DOHH2 (cell line): ENCODE data around the gene OCA2.

Source experiments
- EZH2phosphoT487 ChIP-seq: fragments of 200-600 bp; sonication (generic); IDR thresholded peaks from 2 replicates; pipeline ENCODE4 v1.6.1; 2017; ENCODE audit warnings: borderline replicate concordance, mild to moderate bottlenecking, antibody characterized with exemption, low read length, moderate library complexity, mixed read lengths
- TF ChIP-seq, protein P1 (sequence below): fragments of 200-600 bp; sonication (generic); IDR thresholded peaks from one replicate; pipeline ENCODE4 v1.5.1; 2014; ENCODE audit warnings: antibody characterized with exemption, mild to moderate bottlenecking, low read depth, low read length; ENCODE audit not compliant: poor library complexity, severe bottlenecking

DNA sequence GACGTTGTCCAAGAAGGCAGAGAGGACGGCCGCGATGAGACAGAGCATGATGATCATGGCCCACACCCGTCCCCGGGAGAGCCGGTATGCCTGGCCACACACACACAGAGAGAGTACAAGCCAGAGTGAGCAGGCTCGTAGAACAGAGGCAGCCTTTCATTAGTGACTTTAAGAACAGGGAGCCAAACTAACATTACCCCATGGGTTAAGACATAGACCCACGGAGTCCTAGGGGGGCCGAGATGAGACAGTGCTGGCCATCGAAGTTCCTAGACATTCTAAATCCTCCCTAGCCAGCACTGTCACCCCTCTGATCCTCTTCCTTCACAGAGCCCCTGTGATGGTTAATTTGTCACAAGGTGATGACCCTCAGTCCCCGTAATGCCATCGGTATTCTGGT, 114.0 kb downstream of the OCA2 start:
- TF ChIP-seq, protein P1, sequence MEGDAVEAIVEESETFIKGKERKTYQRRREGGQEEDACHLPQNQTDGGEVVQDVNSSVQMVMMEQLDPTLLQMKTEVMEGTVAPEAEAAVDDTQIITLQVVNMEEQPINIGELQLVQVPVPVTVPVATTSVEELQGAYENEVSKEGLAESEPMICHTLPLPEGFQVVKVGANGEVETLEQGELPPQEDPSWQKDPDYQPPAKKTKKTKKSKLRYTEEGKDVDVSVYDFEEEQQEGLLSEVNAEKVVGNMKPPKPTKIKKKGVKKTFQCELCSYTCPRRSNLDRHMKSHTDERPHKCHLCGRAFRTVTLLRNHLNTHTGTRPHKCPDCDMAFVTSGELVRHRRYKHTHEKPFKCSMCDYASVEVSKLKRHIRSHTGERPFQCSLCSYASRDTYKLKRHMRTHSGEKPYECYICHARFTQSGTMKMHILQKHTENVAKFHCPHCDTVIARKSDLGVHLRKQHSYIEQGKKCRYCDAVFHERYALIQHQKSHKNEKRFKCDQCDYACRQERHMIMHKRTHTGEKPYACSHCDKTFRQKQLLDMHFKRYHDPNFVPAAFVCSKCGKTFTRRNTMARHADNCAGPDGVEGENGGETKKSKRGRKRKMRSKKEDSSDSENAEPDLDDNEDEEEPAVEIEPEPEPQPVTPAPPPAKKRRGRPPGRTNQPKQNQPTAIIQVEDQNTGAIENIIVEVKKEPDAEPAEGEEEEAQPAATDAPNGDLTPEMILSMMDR, result no peak
- no peak for TF ChIP-seq EZH2phosphoT487
